GM06990 (cell line): ENCODE measurements around the gene ATXN7L1.

Experiments
- DNase-seq: peaks from one replicate; pipeline ENCODE4 v3.0.0-alpha.2; 2011; ENCODE audit not compliant: insufficient read length; ENCODE audit errors: extremely low read depth
- H3K27me3 ChIP-seq: replicated peaks from 2 replicates; pipeline ENCODE4 v1.6.0; 2011; ENCODE audit warnings: low read length; ENCODE audit not compliant: control insufficient read depth, insufficient read depth
- H3K36me3 ChIP-seq: 2 replicates; pipeline ENCODE4 v1.5.1; 2011; ENCODE audit warnings: low read length; ENCODE audit not compliant: control insufficient read depth, insufficient read depth
- H3K4me3 ChIP-seq: replicated peaks from 2 replicates; pipeline ENCODE4 v1.5.1; 2011; ENCODE audit warnings: low read depth, mild to moderate bottlenecking, control low read depth, low read length
- CTCF ChIP-seq: IDR thresholded peaks from 2 replicates; pipeline ENCODE4 v1.5.1; 2011; ENCODE audit warnings: low read length, control low read depth, mild to moderate bottlenecking, inconsistent platforms; ENCODE audit not compliant: insufficient read depth, poor library complexity, severe bottlenecking

Gene ATXN7L1

GRCh38 chr7:105653441-105654005 lies 222.9 kb downstream of the ATXN7L1 start:
- TF ChIP-seq CTCF, result no peak
- DNase-seq, result no peak
- Histone ChIP-seq H3K36me3 (no peaks in the 10 kb centered on the region), H3K27me3 (no peaks in the 10 kb centered on the region), H3K4me3 (no peak overlapping the region)

GRCh38 chr7:105652359-105652993 lies 223.9 kb downstream of the ATXN7L1 start:
- TF ChIP-seq CTCF, result peak; percentile 91
- Histone ChIP-seq H3K27me3 (no peaks in the 10 kb centered on the region), H3K36me3 (no peaks in the 10 kb centered on the region), H3K4me3 (no peak overlapping the region)
- peak; percentile 32 for DNase-seq

- Histone ChIP-seq H3K27me3 (no peaks in the 10 kb centered on the region), H3K4me3 (no peak overlapping the region), H3K36me3 (no peaks in the 10 kb centered on the region)
- no peak for TF ChIP-seq CTCF
- no peak for DNase-seq
Observed at GRCh38 chr7:105651798-105652197, 224.6 kb downstream of the ATXN7L1 start.

- TF ChIP-seq CTCF, result no peak
- DNase-seq, result no peak
- H3K27me3 ChIP-seq, result no peaks in the 10 kb centered on the region
- no peak overlapping the region for H3K4me3 ChIP-seq
- no peaks in the 10 kb centered on the region for H3K36me3 ChIP-seq
Observed at GRCh38 chr7:105650382-105650970, 225.9 kb downstream of the ATXN7L1 start.

- TF ChIP-seq CTCF, result no peak
- H3K36me3 ChIP-seq, result no peaks in the 10 kb centered on the region
- H3K27me3 ChIP-seq, result no peaks in the 10 kb centered on the region
- no peak for DNase-seq
- no peak overlapping the region for H3K4me3 ChIP-seq
Observed at GRCh38 chr7:105649727-105650381, 226.5 kb downstream of the ATXN7L1 start.
